ENCODE results near the gene FHL2. TPM values are rescaled to one million over a fixed set of nuclear protein-coding genes. Genes with fewer than 3 reads are reported as not detected.

FHL2 gene
- total and polyA plus RNA-seq, 2 donors (not counting 3 experiments of a cell fraction or from before 2014, with no cell fraction given) = 197 to 491 TPM

GRCh38 chr2:105320651-105321215 is 78.1 kb downstream of the FHL2 start:
- H3K79me2 ChIP-seq (ENCODE audit: control insufficient read depth, insufficient read depth, low read length) = peaks cover 79% of the 10 kb centered on the region
- POLR2A ChIA-PET = no interaction called here
- H3K4me2 ChIP-seq (ENCODE audit: insufficient read depth, low read length) = no peak overlapping the region
- H3K27ac ChIP-seq (ENCODE audit: insufficient read depth, low read depth, low read length) = no peak overlapping the region
- intact Hi-C loops (cut with micrococcal nuclease) (loop anchor here (10.0 kb wide), 1 partner anchor 874 kb away; the partner anchor contains the start of gene UXS1), dilution Hi-C loops (cut with MboI; ENCODE audit: extremely low pct_ligation_motif_present, low sequenced_read_pairs) (no loop called here)
- no peaks in the 10 kb centered on the region for H3K9me1 ChIP-seq (replicated peaks; ENCODE audit: control insufficient read depth, extremely low read depth, insufficient read depth, low read length)
- no peak for TF ChIP-seq FOS (IDR thresholded peaks at IDR 0.05; ENCODE audit: borderline replicate concordance, insufficient read depth, low read length)
- TF ChIP-seq CTCF (IDR thresholded peaks at IDR 0.05; ENCODE audit: extremely low read depth in 1 of 2, insufficient read depth in 1 of 2, low read depth in 1 of 2, low read length in 2 of 2) = no peak
- no peak for TF ChIP-seq EZH2 (IDR thresholded peaks at IDR 0.05; ENCODE audit: borderline replicate concordance, low read depth, low read length, severe bottlenecking)
- no peak for TF ChIP-seq POLR2A (IDR thresholded peaks at IDR 0.05; ENCODE audit: low read depth, low read length)
- TF ChIP-seq MYC (IDR thresholded peaks at IDR 0.05; ENCODE audit: low read depth, low read length) = no peak
- no peak for TF ChIP-seq JUN (IDR thresholded peaks at IDR 0.05; ENCODE audit: borderline replicate concordance, insufficient read depth, insufficient read length, low read depth)
- no peak for TF ChIP-seq GATA2 (IDR thresholded peaks at IDR 0.05; ENCODE audit: insufficient read depth, insufficient read length, low read depth, low read length)
- no peak for TF ChIP-seq MAX (IDR thresholded peaks at IDR 0.05; ENCODE audit: insufficient read depth, insufficient read length)
- no peak for TF ChIP-seq POLR2AphosphoS5 (IDR thresholded peaks at IDR 0.05; ENCODE audit: insufficient read depth, low read depth, low read length)
- DNase-seq (ENCODE audit: low read depth, low spot score) (no peak), FAIRE-seq (no peak)
- no peak overlapping the region for H2AFZ ChIP-seq (ENCODE audit: low read depth, low read length)
- no peaks in the 10 kb centered on the region for H3K27me3 ChIP-seq (ENCODE audit: control insufficient read depth in 2 of 2, insufficient read depth in 2 of 2, low read length in 2 of 2)
- CTCF ChIA-PET = interaction anchor here (1.3 kb wide), 1 partner anchor 26 kb away, joined by 10 read pairs; no protein-coding TSS in a partner anchor
- no peak overlapping the region for H3K9ac ChIP-seq (replicated peaks; ENCODE audit: extremely low read depth, insufficient read depth, low read length)
- no peaks in the 10 kb centered on the region for H3K9me3 ChIP-seq (replicated peaks; ENCODE audit: control insufficient read depth, insufficient read depth, low read length)
- no peak overlapping the region for H3K4me3 ChIP-seq (replicated peaks in 1 of 3; ENCODE audit: insufficient read depth in 1 of 3, low read depth in 1 of 3, low read length in 3 of 3)
- peaks cover 31% of the 10 kb centered on the region for H3K4me1 ChIP-seq (ENCODE audit: control insufficient read depth, extremely low read depth, insufficient read depth, low read length)
- no TSS peak for BruUV-seq (replicated peaks)
- H4K20me1 ChIP-seq (replicated peaks; ENCODE audit: control insufficient read depth, extremely low read depth, insufficient read depth, low read length) = no peaks in the 10 kb centered on the region
- H3K36me3 ChIP-seq (ENCODE audit: control insufficient read depth in 2 of 2, extremely low read depth in 1 of 2, insufficient read depth in 2 of 2, low read length in 2 of 2) = no peaks in the 10 kb centered on the region

Measured in endothelial cell of umbilical vein (primary cell).